NCI-H128 (cell line): ENCODE measurements around the gene CIDEB.

Source experiments
- DNase-seq: peaks from one replicate; lab custom pipeline; 2025; ENCODE audit not compliant: unreplicated experiment; lab: John Stamatoyannopoulos, UW

The CIDEB gene

GRCh38 chr14:24291446-24292117, 16.2 kb downstream of the CIDEB start:
- DNase-seq, result no peak

- no peak for DNase-seq
Observed at GRCh38 chr14:24290746-24291145, 17.0 kb downstream of the CIDEB start.

- no peak for DNase-seq
Observed at GRCh38 chr14:24289649-24290280, 18.0 kb downstream of the CIDEB start.

- no peak for DNase-seq
Observed at GRCh38 chr14:24286996-24287395, 20.8 kb downstream of the CIDEB start.

- no peak for DNase-seq
Observed at GRCh38 chr14:24285351-24285750, 22.4 kb downstream of the CIDEB start.

GRCh38 chr14:24284501-24285035, 23.2 kb downstream of the CIDEB start:
- no peak for DNase-seq

- DNase-seq, result no peak
Observed at GRCh38 chr14:24283796-24284460, 23.8 kb downstream of the CIDEB start.

GRCh38 chr14:24282736-24283135, 25.0 kb downstream of the CIDEB start:
- DNase-seq, result no peak

- DNase-seq, result no peak
Observed at GRCh38 chr14:24281636-24282035, 26.1 kb downstream of the CIDEB start.

- DNase-seq, result no peak
Observed at GRCh38 chr14:24280797-24281460, 26.8 kb downstream of the CIDEB start.

- DNase-seq, result no peak
Observed at GRCh38 chr14:24279301-24280186, 28.2 kb downstream of the CIDEB start.

GRCh38 chr14:24278424-24278823, 29.4 kb downstream of the CIDEB start:
- DNase-seq, result no peak

GRCh38 chr14:24277606-24278321, 30.0 kb downstream of the CIDEB start:
- DNase-seq, result no peak

GRCh38 chr14:24277071-24277470, 30.7 kb downstream of the CIDEB start:
- no peak for DNase-seq

GRCh38 chr14:24274101-24274543, 33.7 kb downstream of the CIDEB start:
- DNase-seq, result no peak

- DNase-seq, result no peak
Observed at GRCh38 chr14:24273422-24273998, 34.3 kb downstream of the CIDEB start.

- DNase-seq, result no peak
Observed at GRCh38 chr14:24272467-24272866, 35.3 kb downstream of the CIDEB start.

- DNase-seq, result no peak
Observed at GRCh38 chr14:24271834-24272263, 35.9 kb downstream of the CIDEB start.

GRCh38 chr14:24271134-24271833, 36.5 kb downstream of the CIDEB start, which contains the start of gene RABGGTA:
RABGGTA (minus strand) TSS chr14:24271597; CDS start chr14:24271115, 482 bp downstream.
- DNase-seq, result peak; percentile 92
